Mucosa of descending colon (tissue), 3 donors: ENCODE measurements around the gene ZNF91. TPM values are rescaled to one million over a fixed set of nuclear protein-coding genes. Genes with fewer than 3 reads are reported as not detected.
"Not testable (repeated sequence)": the region's sequence is repeated elsewhere in the genome, so short reads cannot be mapped to it uniquely, and the experiment has no call there.

Experiments
- ATAC-seq: fragments of 200-7000 bp; cut with Tn5 transposase; one replicate; pipeline ENCODE4 v1.9.1; 2020; ENCODE audit warnings: mild to moderate bottlenecking, moderate library complexity
- DNase-seq, 3 donors: peaks; one replicate each; pipeline ENCODE4 v3.0.0-alpha.2; 2020
- H3K36me3 ChIP-seq: fragments of 200-600 bp; one replicate; pipeline ENCODE4 v1.8.0; 2021; ENCODE audit warnings: low read depth, mild to moderate bottlenecking
- H3K4me1 ChIP-seq: fragments of 200-600 bp; one replicate; pipeline ENCODE4 v1.8.0; 2021; ENCODE audit warnings: low read depth, mild to moderate bottlenecking
- H3K4me3 ChIP-seq: fragments of 200-600 bp; one replicate; pipeline ENCODE4 v1.8.0; 2021; ENCODE audit warnings: mild to moderate bottlenecking
- H3K9me3 ChIP-seq: fragments of 200-600 bp; one replicate; pipeline ENCODE4 v1.8.0; 2021; ENCODE audit warnings: mild to moderate bottlenecking
- intact Hi-C, 2 donors: fragments of 100-400 bp; cut with DNase I in 1 of 2; cut with micrococcal nuclease in 1 of 2; formaldehyde crosslinking; loops; one replicate each; pipeline versions ENCODE4 v1.11.0 to v1.11.1; 2022; cut with DNase I, micrococcal nuclease
- total RNA-seq, 3 donors: library from RNA; stranded (reverse); fragmentation: NEBNext Ultra II Directional in 2 of 3; extraction: Animal tissue kit (Norgen Biotek cat#: 25700) in 2 of 3; gene quantifications; one replicate each; pipeline versions ENCODE4 v1.2.1 to v1.2.4, GENCODE V29; 2021 to 2023
- TF ChIP-seq, protein P1 (sequence below): fragments of 200-600 bp; IDR thresholded peaks from one replicate; pipeline ENCODE4 v1.8.0; 2022; ENCODE audit warnings: antibody characterized with exemption, mild to moderate bottlenecking
- donor health status: DM: no; HTN: no; CAD: no; lungs with moderate emphysema.
- donor health status: DM: no; HTN: no; CAD: no.
- donor health status: DM: no; HTN: yes; CAD: no.

Gene ZNF91
- total RNA-seq, 3 donors from 2014 or later: 77.3 to 140 (median 81.8) TPM

DNA sequence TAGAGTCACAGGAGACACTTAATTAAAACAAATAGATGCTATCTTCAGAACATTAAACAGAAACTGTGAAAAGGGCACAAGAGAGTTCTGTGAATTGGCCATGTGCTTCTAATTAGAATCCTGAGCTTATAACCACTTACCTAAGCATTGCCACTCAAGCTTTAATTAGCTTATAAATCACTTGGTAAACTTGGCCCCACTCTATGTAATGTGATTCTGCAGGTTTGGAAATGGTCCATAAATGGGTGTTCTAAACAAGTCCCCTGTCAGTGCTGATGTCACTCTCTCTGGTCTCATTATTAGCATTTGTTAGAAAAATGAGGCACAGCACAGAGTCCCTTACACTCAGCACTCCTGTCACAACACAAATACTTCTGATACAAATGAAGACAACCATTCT is 18.0 kb downstream of the ZNF91 start:
- no peak overlapping the region for H3K4me3 ChIP-seq
- H3K36me3 ChIP-seq: peaks cover 13% of the 10 kb centered on the region
- H3K4me1 ChIP-seq: no peaks in the 10 kb centered on the region
- intact Hi-C loops: no loop called here
- peaks cover 71% of the 10 kb centered on the region for H3K9me3 ChIP-seq
- no peak for ATAC-seq
- TF ChIP-seq, protein P1, sequence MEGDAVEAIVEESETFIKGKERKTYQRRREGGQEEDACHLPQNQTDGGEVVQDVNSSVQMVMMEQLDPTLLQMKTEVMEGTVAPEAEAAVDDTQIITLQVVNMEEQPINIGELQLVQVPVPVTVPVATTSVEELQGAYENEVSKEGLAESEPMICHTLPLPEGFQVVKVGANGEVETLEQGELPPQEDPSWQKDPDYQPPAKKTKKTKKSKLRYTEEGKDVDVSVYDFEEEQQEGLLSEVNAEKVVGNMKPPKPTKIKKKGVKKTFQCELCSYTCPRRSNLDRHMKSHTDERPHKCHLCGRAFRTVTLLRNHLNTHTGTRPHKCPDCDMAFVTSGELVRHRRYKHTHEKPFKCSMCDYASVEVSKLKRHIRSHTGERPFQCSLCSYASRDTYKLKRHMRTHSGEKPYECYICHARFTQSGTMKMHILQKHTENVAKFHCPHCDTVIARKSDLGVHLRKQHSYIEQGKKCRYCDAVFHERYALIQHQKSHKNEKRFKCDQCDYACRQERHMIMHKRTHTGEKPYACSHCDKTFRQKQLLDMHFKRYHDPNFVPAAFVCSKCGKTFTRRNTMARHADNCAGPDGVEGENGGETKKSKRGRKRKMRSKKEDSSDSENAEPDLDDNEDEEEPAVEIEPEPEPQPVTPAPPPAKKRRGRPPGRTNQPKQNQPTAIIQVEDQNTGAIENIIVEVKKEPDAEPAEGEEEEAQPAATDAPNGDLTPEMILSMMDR: no peak
- DNase-seq: no peak

DNA sequence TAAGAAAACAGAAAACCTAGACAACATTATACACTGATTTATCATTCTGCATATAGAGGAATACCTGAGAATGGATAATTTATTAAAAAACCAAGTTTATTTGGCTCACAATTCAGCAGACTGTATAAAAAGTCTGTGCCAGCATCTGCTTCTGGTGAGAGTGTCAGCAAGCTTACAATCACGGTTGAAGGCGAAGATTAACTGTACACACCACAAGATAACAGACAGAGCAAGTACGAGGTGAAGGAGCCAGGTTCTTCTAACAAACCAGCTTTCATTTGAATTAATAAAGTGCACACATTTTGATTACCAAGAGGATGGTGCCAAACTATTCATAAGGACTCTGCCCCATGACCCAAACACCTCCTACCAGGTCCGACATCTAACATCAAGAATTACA is 28.8 kb downstream of the ZNF91 start:
- DNase-seq: no peak
- peaks cover 94% of the 10 kb centered on the region for H3K9me3 ChIP-seq
- TF ChIP-seq, protein P1: no peak
- intact Hi-C loops: no loop called here
- no peak for ATAC-seq
- H3K4me1 ChIP-seq: no peaks in the 10 kb centered on the region
- H3K36me3 ChIP-seq: peaks cover 48% of the 10 kb centered on the region
- no peak overlapping the region for H3K4me3 ChIP-seq

DNA sequence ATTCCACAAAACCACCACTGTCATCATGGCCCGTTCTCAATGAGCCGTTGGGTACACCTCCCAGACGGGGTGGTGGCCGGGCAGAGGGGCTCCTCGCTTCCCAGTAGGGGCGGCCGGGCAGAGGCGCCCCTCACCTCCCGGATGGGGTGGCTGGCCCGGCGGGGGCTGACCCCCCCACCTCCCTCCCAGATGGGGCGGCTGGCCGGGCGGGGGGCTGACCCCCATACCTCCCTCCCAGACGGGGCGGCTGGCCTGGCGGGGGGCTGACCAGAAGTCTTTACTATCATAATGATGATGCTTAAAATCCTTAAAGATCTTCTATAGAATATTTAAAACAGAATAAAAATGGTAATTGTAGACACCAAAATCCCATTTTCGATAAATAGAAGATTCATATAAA is 29.2 kb downstream of the ZNF91 start:
- Histone ChIP-seq H3K36me3 (peaks cover 44% of the 10 kb centered on the region), H3K9me3 (peaks cover 94% of the 10 kb centered on the region)
- H3K4me1 ChIP-seq, intact Hi-C loops, ATAC-seq, H3K4me3 ChIP-seq, DNase-seq: not testable (repeated sequence)

DNA sequence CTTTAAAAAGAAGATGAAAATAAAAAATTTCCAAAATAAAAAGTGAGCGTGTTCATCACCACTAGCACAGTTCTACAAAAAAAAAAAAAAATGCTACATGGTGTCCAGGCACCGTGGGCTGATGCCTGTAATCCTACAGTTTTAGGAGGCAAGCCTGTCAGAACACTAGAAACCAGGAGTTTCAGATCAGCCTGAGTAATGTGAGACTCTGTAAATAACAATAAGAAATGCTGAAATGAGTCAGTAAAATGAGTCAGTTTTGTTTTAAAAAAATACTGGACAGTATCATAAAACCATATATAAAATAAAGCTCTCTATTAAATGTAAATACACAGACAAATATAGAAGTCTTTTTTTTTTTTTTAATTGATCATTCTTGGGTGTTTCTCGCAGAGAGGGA is 30.0 kb downstream of the ZNF91 start:
- ATAC-seq: no peak
- TF ChIP-seq, protein P1: no peak
- no peaks in the 10 kb centered on the region for H3K4me1 ChIP-seq
- DNase-seq: no peak
- no peak overlapping the region for H3K4me3 ChIP-seq
- intact Hi-C loops: no loop called here
- peaks cover 36% of the 10 kb centered on the region for H3K36me3 ChIP-seq
- peaks cover 94% of the 10 kb centered on the region for H3K9me3 ChIP-seq

DNA sequence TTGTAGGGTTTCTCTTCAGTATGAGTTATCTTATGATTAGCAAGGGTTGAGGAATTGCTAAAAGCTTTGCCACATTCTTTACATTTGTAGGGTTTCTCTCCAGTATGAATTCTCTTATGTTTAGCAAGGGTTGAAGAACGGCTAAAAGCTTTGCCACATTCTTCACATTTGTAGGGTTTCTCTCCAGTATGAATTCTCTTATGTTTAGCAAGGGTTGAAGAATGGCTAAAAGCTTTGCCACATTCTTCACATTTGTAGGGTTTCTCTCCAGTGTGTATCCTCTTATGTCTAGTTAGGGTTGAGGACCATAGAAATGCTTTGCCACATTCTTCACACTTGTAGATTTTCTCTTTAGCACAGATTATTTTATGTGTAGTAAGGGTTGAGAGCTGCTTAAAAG is 33.4 kb downstream of the ZNF91 start:
- H3K4me1 ChIP-seq, intact Hi-C loops, ATAC-seq, DNase-seq, H3K4me3 ChIP-seq: not testable (repeated sequence)
- H3K36me3 ChIP-seq: peaks cover 21% of the 10 kb centered on the region
- H3K9me3 ChIP-seq: peaks cover 97% of the 10 kb centered on the region

DNA sequence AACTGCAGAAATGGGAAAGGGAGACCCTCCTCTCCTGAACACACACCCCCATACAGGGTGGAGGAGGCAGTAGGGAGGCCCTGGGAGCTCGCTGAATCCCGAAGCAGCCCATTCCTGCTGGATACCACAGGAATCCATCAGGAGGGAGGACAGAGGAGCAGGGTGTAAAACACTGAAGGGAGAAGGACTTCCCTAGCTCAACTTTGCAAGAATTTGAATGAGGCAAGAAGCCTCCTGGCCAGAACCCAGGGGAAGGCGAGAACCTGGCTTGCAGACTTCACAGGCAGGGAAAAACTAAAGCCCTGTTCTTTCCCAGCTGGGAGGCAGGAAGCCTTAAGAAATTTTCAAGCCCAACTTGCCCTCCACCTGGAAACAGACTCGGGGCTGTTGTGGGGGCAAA is 43.5 kb downstream of the ZNF91 start:
- intact Hi-C loops: no loop called here

More for the DNA sequence above, 43.5 kb downstream of the ZNF91 start:
- ATAC-seq: no peak
- no peaks in the 10 kb centered on the region for H3K4me1 ChIP-seq
- peaks cover 4% of the 10 kb centered on the region for H3K36me3 ChIP-seq
- H3K9me3 ChIP-seq: peaks cover 99% of the 10 kb centered on the region
- no peak overlapping the region for H3K4me3 ChIP-seq
- no peak for DNase-seq
- TF ChIP-seq, protein P1: no peak
